Thyroid gland (tissue), 4 donors: ENCODE measurements around the gene EIF6. TPM values are rescaled to one million over a fixed set of nuclear protein-coding genes. Genes with fewer than 3 reads are reported as not detected.

ENCODE experiments used
- DNase-seq, 2 donors: peaks; one replicate each; pipeline ENCODE4 v3.0.0-alpha.2; 2019
- H3K27ac ChIP-seq, 3 donors: fragments of 200-600 bp; sonication (generic); 1 replicate in 2 of 3; 2 replicates in 1 of 3; pipeline ENCODE4 v1.5.1; 2016 to 2019; ENCODE audit warnings: mild to moderate bottlenecking in 1 of 3, moderate library complexity in 1 of 3
- H3K27me3 ChIP-seq: fragments of 200-600 bp; sonication (generic); one replicate; pipeline ENCODE4 v1.5.1; 2019
- H3K36me3 ChIP-seq, 2 donors: fragments of 200-600 bp; sonication (generic); one replicate each; pipeline ENCODE4 v1.5.1; 2016 to 2019
- H3K4me1 ChIP-seq, 2 donors: fragments of 200-600 bp; sonication (generic); one replicate each; pipeline ENCODE4 v1.5.1; 2017 to 2019
- H3K4me3 ChIP-seq, 3 donors: fragments of 200-600 bp; sonication (generic); replicated peaks in 1 of 3; 1 replicate in 2 of 3; 2 replicates in 1 of 3; pipeline ENCODE4 v1.5.1; 2016; ENCODE audit warnings: mild to moderate bottlenecking in 1 of 3
- H3K9me3 ChIP-seq: fragments of 200-600 bp; sonication (generic); one replicate; pipeline ENCODE4 v1.5.1; 2017
- CTCF ChIP-seq, 6 experiments: fragments of 200-600 bp in 3 of 6; fragments of 450-650 bp in 3 of 6; sonication (generic) in 3 of 6; IDR thresholded peaks; one replicate each; pipeline ENCODE4 v1.5.1; 2016 to 2019; ENCODE audit warnings: antibody characterized with exemption in 6 of 6, mild to moderate bottlenecking in 2 of 6, inconsistent platforms in 1 of 6, moderate library complexity in 1 of 6
- POLR2A ChIP-seq, 2 donors: fragments of 450-650 bp; IDR thresholded peaks; one replicate each; pipeline ENCODE4 v1.6.1; 2017; ENCODE audit warnings: antibody characterized with exemption in 2 of 2, mild to moderate bottlenecking in 2 of 2, moderate library complexity in 1 of 2
- WGBS, 2 donors: methylation state at CpG; one replicate each; pipeline ENCODE4 v1.1.5; 2017; 5-methylcytosine and 5-hydroxymethylcytosine counted together
- intact Hi-C: fragments of 100-400 bp; cut with DNase I; formaldehyde crosslinking; loops from one replicate; pipeline ENCODE4 v1.15.1; 2023
- total RNA-seq, 4 donors: library from RNA; depleted of rRNA; stranded (reverse); fragments of >200 nt; gene quantifications; one replicate each; pipeline ENCODE4 v1.2.3, GENCODE V29; 2016

EIF6 gene
- total RNA-seq, 4 donors from 2014 or later, result 30.3 to 94.2 (median 65.7) TPM

GRCh38 chr20:35312318-35312717 is 27.7 kb upstream of the EIF6 start:
- H3K4me3 ChIP-seq, result no peak overlapping the region
- H3K9me3 ChIP-seq, result no peaks in the 10 kb centered on the region
- 94 to 96% methylated on average over 1 of the region's 1 CpG for WGBS, 2 donors
- no peaks in the 10 kb centered on the region for H3K27me3 ChIP-seq
- no peak for TF ChIP-seq CTCF (IDR thresholded peaks at IDR 0.05)
- TF ChIP-seq POLR2A (IDR thresholded peaks at IDR 0.05), result no peak
- H3K36me3 ChIP-seq, result no peaks in the 10 kb centered on the region
- H3K4me1 ChIP-seq, result peaks cover 38 to 53% of the 10 kb centered on the region in 2 donors
- H3K27ac ChIP-seq, result no peak overlapping the region
- DNase-seq, result no peak
- intact Hi-C loops, result no loop called here

GRCh38 chr20:35311822-35312221 is 27.2 kb upstream of the EIF6 start:
- intact Hi-C loops, result no loop called here
- Histone ChIP-seq H3K36me3 (no peaks in the 10 kb centered on the region), H3K9me3 (no peaks in the 10 kb centered on the region), H3K4me3 (no peak overlapping the region), H3K27ac (no peak overlapping the region), H3K27me3 (no peaks in the 10 kb centered on the region), H3K4me1 (peaks cover 43 to 53% of the 10 kb centered on the region in 2 donors)
- WGBS, 2 donors, result 94 to 96% methylated on average over 5 of the region's 5 CpGs
- DNase-seq, result no peak
- TF ChIP-seq CTCF (IDR thresholded peaks at IDR 0.05) (no peak), POLR2A (IDR thresholded peaks at IDR 0.05) (no peak)

GRCh38 chr20:35311409-35311808 is 26.8 kb upstream of the EIF6 start:
- Histone ChIP-seq H3K36me3 (no peaks in the 10 kb centered on the region), H3K4me1 (peaks cover 41 to 53% of the 10 kb centered on the region in 2 donors), H3K27ac (no peak overlapping the region), H3K4me3 (no peak overlapping the region), H3K9me3 (no peaks in the 10 kb centered on the region), H3K27me3 (no peaks in the 10 kb centered on the region)
- intact Hi-C loops, result no loop called here
- DNase-seq, result no peak
- TF ChIP-seq POLR2A (IDR thresholded peaks at IDR 0.05) (no peak), CTCF (IDR thresholded peaks at IDR 0.05) (no peak)
- WGBS, 2 donors, result 90 to 92% methylated on average over 2 of the region's 2 CpGs

GRCh38 chr20:35307666-35308653 is 23.4 kb upstream of the EIF6 start:
- Histone ChIP-seq H3K36me3 (no peaks in the 10 kb centered on the region), H3K27me3 (no peaks in the 10 kb centered on the region), H3K4me1 (peaks cover 17 to 36% of the 10 kb centered on the region in 2 donors), H3K27ac (peak overlapping the region; percentile 63 to 82 (median 70)), H3K9me3 (no peaks in the 10 kb centered on the region), H3K4me3 (no peak overlapping the region)
- peak; percentile 78 to 91 for DNase-seq
- TF ChIP-seq POLR2A (IDR thresholded peaks at IDR 0.05) (no peak), CTCF (IDR thresholded peaks at IDR 0.05) (no peak)
- 59 to 62% methylated on average over 12 to 13 of the region's 13 CpGs for WGBS, 2 donors
- intact Hi-C loops, result no loop called here

DNA sequence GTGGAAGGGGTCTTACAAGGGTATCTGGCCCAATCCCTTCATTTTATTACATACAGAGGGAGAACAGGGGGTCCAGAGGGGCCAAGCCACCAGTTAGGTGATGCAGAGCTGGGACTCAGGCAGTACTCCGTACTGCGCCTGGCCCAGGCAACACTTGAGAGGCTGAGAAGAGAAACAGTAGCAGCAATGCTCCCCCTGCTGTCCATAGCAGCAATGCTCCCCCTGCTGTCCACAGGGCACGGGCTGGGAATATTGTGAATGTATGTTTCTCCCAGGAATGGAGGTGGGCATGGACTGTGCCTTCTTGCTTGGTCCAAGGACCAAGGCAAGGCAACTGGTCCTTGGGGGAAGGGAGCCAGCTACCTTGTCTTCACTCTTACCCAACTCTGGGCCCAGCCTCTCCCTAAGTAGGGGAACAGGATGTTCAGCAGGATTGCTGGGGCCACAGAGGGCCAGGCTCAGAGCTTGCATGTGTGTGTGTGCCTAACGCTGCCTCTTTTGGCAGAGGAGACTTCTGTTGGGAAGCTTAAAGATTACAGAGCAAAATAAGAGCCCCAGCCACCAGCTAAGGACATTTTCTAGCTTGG is 22.5 kb upstream of the EIF6 start:
- TF ChIP-seq POLR2A (IDR thresholded peaks at IDR 0.05), result no peak
- TF ChIP-seq CTCF (IDR thresholded peaks at IDR 0.05), result peak in 5 of 6 experiments; percentile 31 to 66 (median 59)
- Histone ChIP-seq H3K27me3 (no peaks in the 10 kb centered on the region), H3K27ac (peak overlapping the region; percentile 63 to 82 (median 70)), H3K4me1 (peaks cover 17 to 36% of the 10 kb centered on the region in 2 donors), H3K4me3 (no peak overlapping the region), H3K9me3 (no peaks in the 10 kb centered on the region), H3K36me3 (no peaks in the 10 kb centered on the region)
- intact Hi-C loops, result no loop called here
- 30 to 51% methylated on average over 1 to 4 of the region's 4 CpGs for WGBS, 2 donors
- peak; percentile 59 to 62 for DNase-seq
